VCaP (cell line): ENCODE measurements around the gene DOK3.

ENCODE experiments used
- H3K27ac ChIP-seq: fragments of 450-650 bp; 2 replicates; pipeline ENCODE4 v1.5.1; 2017
- CTCF ChIP-seq: fragments of 450-650 bp; conservative IDR thresholded peaks from 2 replicates; pipeline ENCODE4 v1.5.1; 2017; ENCODE audit warnings: mild to moderate bottlenecking, moderate library complexity

Gene DOK3

GRCh38 chr5:177511181-177511580 lies 1.6 kb upstream of the DOK3 start:
- H3K27ac ChIP-seq = no peak overlapping the region
- TF ChIP-seq CTCF = no peak

- TF ChIP-seq CTCF = no peak
- H3K27ac ChIP-seq = no peak overlapping the region
These were observed 984 bp upstream of the DOK3 start for GRCh38 chr5:177510567-177511053.

GRCh38 chr5:177509991-177510566 lies 453 bp upstream of the DOK3 start:
- no peak overlapping the region for H3K27ac ChIP-seq
- TF ChIP-seq CTCF = no peak

GRCh38 chr5:177508837-177509236 lies 789 bp downstream of the DOK3 start:
- H3K27ac ChIP-seq = no peak overlapping the region
- TF ChIP-seq CTCF = no peak

GRCh38 chr5:177508221-177508611 lies 1.4 kb downstream of the DOK3 start:
- TF ChIP-seq CTCF = no peak
- no peak overlapping the region for H3K27ac ChIP-seq

- no peak overlapping the region for H3K27ac ChIP-seq
- TF ChIP-seq CTCF = no peak
These were observed 1.9 kb downstream of the DOK3 start for GRCh38 chr5:177507596-177508220.

- peak; percentile 26; the same call in 1 of the 2 replicates for TF ChIP-seq CTCF
- no peak overlapping the region for H3K27ac ChIP-seq
These were observed 2.5 kb downstream of the DOK3 start for GRCh38 chr5:177507165-177507564.
